Measurements from ENCODE around the gene EVI5. TPM values are rescaled to one million over a fixed set of nuclear protein-coding genes. Genes with fewer than 3 reads are reported as not detected.
"Not testable (repeated sequence)": the region's sequence is repeated elsewhere in the genome, so short reads cannot be mapped to it uniquely, and the experiment has no call there.

Gene EVI5
- total and polyA plus RNA-seq, 7 donors = 4.5 to 53.5 (median 39.9) TPM

- Histone ChIP-seq H3K4me3 (peak overlapping the region in 2 of 4 donors; percentile 63 to 84), H3K27ac (peak overlapping the region in 2 of 4 donors; percentile 98 to 99), H3K36me3 (no peaks in the 10 kb centered on the region), H3K4me1 (peaks cover 0 to 20% (median 14%) of the 10 kb centered on the region in 4 donors), H3K9me3 (no peaks in the 10 kb centered on the region), H3K27me3 (no peaks in the 10 kb centered on the region)
- 75 to 90% methylated on average over 5 of the region's 5 CpGs for WGBS, 2 donors
- TF ChIP-seq POLR2A (IDR thresholded peaks at IDR 0.05) = no peak
- TF ChIP-seq, protein P1, sequence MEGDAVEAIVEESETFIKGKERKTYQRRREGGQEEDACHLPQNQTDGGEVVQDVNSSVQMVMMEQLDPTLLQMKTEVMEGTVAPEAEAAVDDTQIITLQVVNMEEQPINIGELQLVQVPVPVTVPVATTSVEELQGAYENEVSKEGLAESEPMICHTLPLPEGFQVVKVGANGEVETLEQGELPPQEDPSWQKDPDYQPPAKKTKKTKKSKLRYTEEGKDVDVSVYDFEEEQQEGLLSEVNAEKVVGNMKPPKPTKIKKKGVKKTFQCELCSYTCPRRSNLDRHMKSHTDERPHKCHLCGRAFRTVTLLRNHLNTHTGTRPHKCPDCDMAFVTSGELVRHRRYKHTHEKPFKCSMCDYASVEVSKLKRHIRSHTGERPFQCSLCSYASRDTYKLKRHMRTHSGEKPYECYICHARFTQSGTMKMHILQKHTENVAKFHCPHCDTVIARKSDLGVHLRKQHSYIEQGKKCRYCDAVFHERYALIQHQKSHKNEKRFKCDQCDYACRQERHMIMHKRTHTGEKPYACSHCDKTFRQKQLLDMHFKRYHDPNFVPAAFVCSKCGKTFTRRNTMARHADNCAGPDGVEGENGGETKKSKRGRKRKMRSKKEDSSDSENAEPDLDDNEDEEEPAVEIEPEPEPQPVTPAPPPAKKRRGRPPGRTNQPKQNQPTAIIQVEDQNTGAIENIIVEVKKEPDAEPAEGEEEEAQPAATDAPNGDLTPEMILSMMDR (IDR thresholded peaks at IDR 0.05) = no peak
- no peak for TF ChIP-seq POLR2AphosphoS5 (IDR thresholded peaks at IDR 0.05)
- TF ChIP-seq EP300 (IDR thresholded peaks at IDR 0.05) = no peak
- no peak for DNase-seq
- intact Hi-C loops (cut with DNase I) = loop anchor here (10.0 kb wide), 2 partner anchors 178 to 388 kb away; partner anchors contain the start of gene DIPK1A
These were observed 1.4 kb upstream of the EVI5 start for GRCh38 chr1:92786111-92786901.

- peak; percentile 75 for DNase-seq
- TF ChIP-seq, protein P1 (IDR thresholded peaks at IDR 0.05) = no peak
- TF ChIP-seq POLR2AphosphoS5 (IDR thresholded peaks at IDR 0.05) = no peak
- TF ChIP-seq EP300 (IDR thresholded peaks at IDR 0.05) = no peak
- TF ChIP-seq POLR2A (IDR thresholded peaks at IDR 0.05) = no peak
- peak overlapping the region; percentile 92 to 99 (median 98) for H3K27ac ChIP-seq
- no peaks in the 10 kb centered on the region for H3K36me3 ChIP-seq
- 1 to 3% methylated on average over 25 of the region's 25 CpGs for WGBS, 2 donors
- H3K4me1 ChIP-seq = peaks cover 0 to 25% (median 14%) of the 10 kb centered on the region in 4 donors
- intact Hi-C loops (cut with DNase I) = loop anchor here (2.0 to 10.0 kb wide), 4 partner anchors 37 to 391 kb away; partner anchors contain the start of genes DIPK1A and RPL5
- H3K4me3 ChIP-seq = peak overlapping the region; percentile 63 to 84 (median 76)
- no peaks in the 10 kb centered on the region for H3K27me3 ChIP-seq
- no peaks in the 10 kb centered on the region for H3K9me3 ChIP-seq
These were observed 778 bp downstream of the EVI5 start for GRCh38 chr1:92784021-92784638.

- H3K36me3 ChIP-seq, H3K27me3 ChIP-seq, DNase-seq, H3K9me3 ChIP-seq: not testable (repeated sequence)
- peak overlapping the region; percentile 92 to 99 (median 98) for H3K27ac ChIP-seq
- peak overlapping the region; percentile 63 to 84 (median 76) for H3K4me3 ChIP-seq
- intact Hi-C loops (cut with DNase I) = loop anchor here (5.0 to 10.0 kb wide), 3 partner anchors 36 to 391 kb away; partner anchors contain the start of gene DIPK1A
- 27 to 67% methylated on average over 14 of the region's 14 CpGs for WGBS, 2 donors
- H3K4me1 ChIP-seq = peaks cover 0 to 27% (median 14%) of the 10 kb centered on the region in 4 donors
These were observed 1.4 kb downstream of the EVI5 start for GRCh38 chr1:92783550-92783949.

GRCh38 chr1:92778376-92778775, 6.5 kb downstream of the EVI5 start:
- peaks cover 0 to 34% (median 10%) of the 10 kb centered on the region in 4 donors for H3K4me1 ChIP-seq
- intact Hi-C loops (cut with DNase I) = no loop called here
- WGBS, 2 donors = 85 to 95% methylated on average over 1 of the region's 1 CpG

More at GRCh38 chr1:92778376-92778775, 6.5 kb downstream of the EVI5 start:
- TF ChIP-seq, protein P1 (IDR thresholded peaks at IDR 0.05) = no peak
- TF ChIP-seq POLR2A (IDR thresholded peaks at IDR 0.05) (no peak), POLR2AphosphoS5 (IDR thresholded peaks at IDR 0.05) (no peak), EP300 (IDR thresholded peaks at IDR 0.05) (no peak)
- Histone ChIP-seq H3K27me3 (no peaks in the 10 kb centered on the region), H3K4me3 (no peak overlapping the region), H3K36me3 (no peaks in the 10 kb centered on the region), H3K9me3 (no peaks in the 10 kb centered on the region), H3K27ac (no peak overlapping the region)
- no peak for DNase-seq

Data from sigmoid colon (tissue), 7 donors.